Middle frontal gyrus (tissue), 1 donor: ENCODE results near the gene ATF6.

Experiments used
- DNase-seq: peaks from one replicate; pipeline ENCODE4 v3.0.0-alpha.2; 2015; ENCODE audit warnings: low spot score; ENCODE audit errors: extremely low spot score

ATF6 gene

GRCh38 chr1:161933592-161934588, 167.8 kb downstream of the ATF6 start:
- DNase-seq: no peak

GRCh38 chr1:161935264-161935663, 169.1 kb downstream of the ATF6 start:
- no peak for DNase-seq

GRCh38 chr1:161936786-161937185, 170.7 kb downstream of the ATF6 start:
- DNase-seq: no peak

- no peak for DNase-seq
These were observed 174.9 kb downstream of the ATF6 start for GRCh38 chr1:161940866-161941591.

- no peak for DNase-seq
These were observed 175.8 kb downstream of the ATF6 start for GRCh38 chr1:161941726-161942436.

- DNase-seq: no peak
These were observed 177.6 kb downstream of the ATF6 start for GRCh38 chr1:161943737-161944136.

GRCh38 chr1:161944381-161944780, 178.3 kb downstream of the ATF6 start:
- no peak for DNase-seq

- DNase-seq: no peak
These were observed 179.4 kb downstream of the ATF6 start for GRCh38 chr1:161945306-161946060.

- DNase-seq: no peak
These were observed 180.2 kb downstream of the ATF6 start for GRCh38 chr1:161946071-161946987.

GRCh38 chr1:161948435-161948834, 182.3 kb downstream of the ATF6 start:
- no peak for DNase-seq

GRCh38 chr1:161949548-161949947, 183.4 kb downstream of the ATF6 start:
- no peak for DNase-seq

GRCh38 chr1:161950377-161950776, 184.3 kb downstream of the ATF6 start:
- DNase-seq: no peak

- DNase-seq: no peak
These were observed 185.5 kb downstream of the ATF6 start for GRCh38 chr1:161951646-161952045.

GRCh38 chr1:161952607-161953172, 186.6 kb downstream of the ATF6 start:
- DNase-seq: no peak

- DNase-seq: no peak
These were observed 187.3 kb downstream of the ATF6 start for GRCh38 chr1:161953256-161953920.

GRCh38 chr1:161954050-161954449, 187.9 kb downstream of the ATF6 start:
- DNase-seq: no peak

- DNase-seq: no peak
These were observed 188.3 kb downstream of the ATF6 start for GRCh38 chr1:161954466-161954865.

GRCh38 chr1:161955606-161956005, 189.5 kb downstream of the ATF6 start:
- DNase-seq: no peak

GRCh38 chr1:161956097-161956496, 190.0 kb downstream of the ATF6 start:
- no peak for DNase-seq
